Measurements from ENCODE around the gene GATA3.

GRCh38 chr10:8043569-8044306, 10.8 kb upstream of the GATA3 start:
- TF ChIP-seq CTCF (IDR thresholded peaks at IDR 0.05) = no peak
- TF ChIP-seq POLR2A (IDR thresholded peaks at IDR 0.05) = no peak
